ENCODE data around the gene RAB28.

DNA sequence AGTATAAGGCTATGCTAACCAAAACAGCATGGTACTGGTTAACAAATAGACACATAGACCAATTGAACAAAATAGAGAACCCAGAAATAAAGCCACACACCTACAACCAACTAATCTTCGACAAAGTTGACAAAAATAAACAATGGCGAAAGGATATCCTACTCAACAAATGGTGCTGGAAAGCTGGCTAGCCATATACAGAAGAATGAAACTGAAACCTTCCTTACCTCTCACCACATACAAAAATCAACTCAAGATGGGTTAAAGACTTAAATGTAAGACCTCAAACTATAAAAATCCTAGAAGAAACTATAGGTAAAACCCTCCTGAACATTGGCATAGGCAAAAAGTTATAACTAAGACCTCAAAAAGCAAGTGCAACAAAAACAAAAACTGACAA lies 47.2 kb downstream of the RAB28 start:
- TF ChIP-seq, protein P1, sequence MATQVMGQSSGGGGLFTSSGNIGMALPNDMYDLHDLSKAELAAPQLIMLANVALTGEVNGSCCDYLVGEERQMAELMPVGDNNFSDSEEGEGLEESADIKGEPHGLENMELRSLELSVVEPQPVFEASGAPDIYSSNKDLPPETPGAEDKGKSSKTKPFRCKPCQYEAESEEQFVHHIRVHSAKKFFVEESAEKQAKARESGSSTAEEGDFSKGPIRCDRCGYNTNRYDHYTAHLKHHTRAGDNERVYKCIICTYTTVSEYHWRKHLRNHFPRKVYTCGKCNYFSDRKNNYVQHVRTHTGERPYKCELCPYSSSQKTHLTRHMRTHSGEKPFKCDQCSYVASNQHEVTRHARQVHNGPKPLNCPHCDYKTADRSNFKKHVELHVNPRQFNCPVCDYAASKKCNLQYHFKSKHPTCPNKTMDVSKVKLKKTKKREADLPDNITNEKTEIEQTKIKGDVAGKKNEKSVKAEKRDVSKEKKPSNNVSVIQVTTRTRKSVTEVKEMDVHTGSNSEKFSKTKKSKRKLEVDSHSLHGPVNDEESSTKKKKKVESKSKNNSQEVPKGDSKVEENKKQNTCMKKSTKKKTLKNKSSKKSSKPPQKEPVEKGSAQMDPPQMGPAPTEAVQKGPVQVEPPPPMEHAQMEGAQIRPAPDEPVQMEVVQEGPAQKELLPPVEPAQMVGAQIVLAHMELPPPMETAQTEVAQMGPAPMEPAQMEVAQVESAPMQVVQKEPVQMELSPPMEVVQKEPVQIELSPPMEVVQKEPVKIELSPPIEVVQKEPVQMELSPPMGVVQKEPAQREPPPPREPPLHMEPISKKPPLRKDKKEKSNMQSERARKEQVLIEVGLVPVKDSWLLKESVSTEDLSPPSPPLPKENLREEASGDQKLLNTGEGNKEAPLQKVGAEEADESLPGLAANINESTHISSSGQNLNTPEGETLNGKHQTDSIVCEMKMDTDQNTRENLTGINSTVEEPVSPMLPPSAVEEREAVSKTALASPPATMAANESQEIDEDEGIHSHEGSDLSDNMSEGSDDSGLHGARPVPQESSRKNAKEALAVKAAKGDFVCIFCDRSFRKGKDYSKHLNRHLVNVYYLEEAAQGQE (IDR thresholded peaks at IDR 0.05; ENCODE audit: insufficient read depth in 1 of 2, low read depth in 2 of 2, low read length in 2 of 2) = no peak
- TF ChIP-seq TAF1 (IDR thresholded peaks at IDR 0.05; ENCODE audit: borderline replicate concordance, insufficient read depth, low read length) (no peak), POLR2AphosphoS5 (IDR thresholded peaks at IDR 0.05; ENCODE audit: low read depth, low read length) (no peak), SIN3A (IDR thresholded peaks at IDR 0.05; ENCODE audit: borderline replicate concordance, insufficient read depth, low read length) (no peak), FOXP2 (optimal IDR thresholded peaks at IDR 0.05; ENCODE audit: borderline replicate concordance, extremely low read depth, extremely low read length, insufficient read depth) (no peak)
